Thyroid gland (tissue), 4 donors: ENCODE results near the gene PPP4R4.

ENCODE experiments used
- CTCF ChIP-seq, 6 experiments: fragments of 200-600 bp in 3 of 6; fragments of 450-650 bp in 3 of 6; sonication (generic) in 3 of 6; IDR thresholded peaks; one replicate each; pipeline ENCODE4 v1.5.1; 2016 to 2019; ENCODE audit warnings: antibody characterized with exemption in 6 of 6, mild to moderate bottlenecking in 2 of 6, inconsistent platforms in 1 of 6, moderate library complexity in 1 of 6
- POLR2A ChIP-seq, 2 donors: fragments of 450-650 bp; IDR thresholded peaks; one replicate each; pipeline ENCODE4 v1.6.1; 2017; ENCODE audit warnings: antibody characterized with exemption in 2 of 2, mild to moderate bottlenecking in 2 of 2, moderate library complexity in 1 of 2

- TF ChIP-seq POLR2A (IDR thresholded peaks at IDR 0.05) (no peak), CTCF (IDR thresholded peaks at IDR 0.05) (no peak)
These were observed 13.1 kb upstream of the PPP4R4 start for GRCh38 chr14:94161058-94161457.
